Activated CD4-positive, CD25-positive, alpha-beta regulatory T cell treated with anti-CD3 and anti-CD28 coated beads, Interleukin-2, amount 50 U/mL, for 72 hours (primary cell): ENCODE measurements around the gene TRIM65.

Source experiments
- DNase-seq: peaks from one replicate; pipeline ENCODE4 v3.0.0; 2021

TRIM65 gene

DNA sequence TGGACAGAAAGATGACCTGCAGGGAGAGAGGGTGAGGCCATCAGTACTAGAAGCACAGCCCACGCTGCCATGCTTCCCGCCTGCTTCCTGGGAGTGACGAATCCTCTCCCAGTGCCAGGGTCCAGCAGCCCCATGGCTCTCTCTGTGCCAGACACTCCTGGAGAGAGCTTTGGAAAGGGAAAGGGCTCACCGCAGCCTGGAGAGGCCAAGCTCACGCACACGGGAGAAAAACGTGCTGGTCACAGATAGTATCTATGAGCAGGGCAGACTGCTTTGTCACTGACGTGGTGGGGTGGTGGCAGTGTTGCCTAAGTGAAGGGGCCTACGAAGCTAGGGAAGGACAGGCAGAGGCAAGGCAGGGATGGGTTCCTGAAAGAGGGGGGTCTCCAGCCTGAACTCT lies 47.0 kb downstream of the TRIM65 start:
- DNase-seq, result no peak

GRCh38 chr17:75849279-75849646 lies 47.5 kb downstream of the TRIM65 start:
- no peak for DNase-seq

DNA sequence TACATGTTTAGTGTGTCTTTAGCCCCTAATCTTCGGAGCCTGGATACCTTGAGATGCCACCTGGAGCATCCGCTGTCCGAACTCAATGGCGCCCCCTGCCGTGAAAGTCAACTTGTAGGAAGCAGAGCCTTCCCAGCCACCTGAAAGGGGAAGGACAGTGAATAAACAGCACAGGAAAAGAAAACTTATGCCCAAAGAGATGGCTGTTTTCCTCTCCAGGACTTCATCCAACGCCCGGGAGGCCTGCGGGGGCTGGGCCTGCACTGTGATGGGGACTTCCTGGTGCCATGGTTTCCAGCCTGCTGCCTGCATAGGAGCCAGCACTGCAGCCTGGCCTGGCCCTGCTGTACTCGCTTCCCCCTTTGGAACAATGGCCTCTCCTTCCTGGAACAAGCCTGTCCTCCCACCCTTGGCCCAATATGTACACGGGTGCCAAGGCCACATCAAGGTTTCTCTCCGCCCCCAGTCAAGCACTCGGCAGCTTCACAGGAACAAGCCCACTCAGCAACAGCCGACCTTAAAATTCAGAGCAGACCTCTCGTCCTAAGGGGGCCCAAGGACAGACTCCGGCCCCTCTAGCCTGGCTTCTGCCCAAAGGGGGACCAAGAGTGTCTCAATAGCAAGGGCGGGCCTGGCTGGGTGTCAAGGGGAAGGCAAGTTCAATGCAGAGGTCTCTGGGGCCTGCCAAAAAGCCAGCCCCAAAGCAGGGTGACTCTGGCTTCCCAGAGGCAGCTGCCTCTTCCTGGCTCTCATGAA lies 48.0 kb downstream of the TRIM65 start:
- DNase-seq, result peak; percentile 80

- no peak for DNase-seq
Measured at GRCh38 chr17:75847614-75848522, 48.9 kb downstream of the TRIM65 start.

GRCh38 chr17:75846692-75847613 lies 49.8 kb downstream of the TRIM65 start:
- no peak for DNase-seq

DNA sequence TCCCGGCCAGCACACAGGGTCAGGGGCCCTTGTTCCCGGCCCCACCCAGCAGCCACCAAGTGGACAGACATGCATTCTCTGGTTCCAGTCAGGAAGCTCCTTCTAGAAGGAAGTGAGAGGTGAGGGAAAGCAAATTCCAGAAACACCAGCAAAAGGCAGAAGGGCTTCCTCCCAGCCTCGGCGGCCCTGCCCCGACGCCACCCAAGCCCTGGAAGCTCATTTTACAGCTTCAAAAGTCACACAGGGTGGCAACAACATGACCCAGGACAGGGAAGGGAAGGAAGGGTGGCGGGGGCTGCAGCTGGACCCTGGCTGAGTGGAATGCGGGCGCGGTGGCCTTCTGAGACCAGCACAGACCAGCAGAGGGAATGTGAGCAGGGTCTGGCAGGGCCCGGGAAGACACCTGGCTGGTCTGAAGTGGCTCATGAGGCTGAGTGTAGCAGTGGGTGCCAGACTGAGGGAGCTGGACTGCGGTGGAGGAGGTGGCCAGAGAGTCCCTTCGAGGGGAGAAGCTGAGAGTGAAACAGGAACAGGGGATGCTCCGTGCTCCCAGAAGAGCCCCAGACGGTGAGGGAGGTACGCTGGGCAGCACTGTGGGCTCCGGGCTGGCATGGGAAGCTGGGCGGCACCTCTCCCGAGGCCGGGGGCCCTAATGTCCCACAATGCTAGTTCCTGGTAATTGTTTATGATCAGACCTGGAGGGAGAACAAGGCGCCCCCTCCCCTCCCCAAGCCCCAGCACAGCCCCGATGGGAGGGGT lies 50.6 kb downstream of the TRIM65 start:
- no peak for DNase-seq

DNA sequence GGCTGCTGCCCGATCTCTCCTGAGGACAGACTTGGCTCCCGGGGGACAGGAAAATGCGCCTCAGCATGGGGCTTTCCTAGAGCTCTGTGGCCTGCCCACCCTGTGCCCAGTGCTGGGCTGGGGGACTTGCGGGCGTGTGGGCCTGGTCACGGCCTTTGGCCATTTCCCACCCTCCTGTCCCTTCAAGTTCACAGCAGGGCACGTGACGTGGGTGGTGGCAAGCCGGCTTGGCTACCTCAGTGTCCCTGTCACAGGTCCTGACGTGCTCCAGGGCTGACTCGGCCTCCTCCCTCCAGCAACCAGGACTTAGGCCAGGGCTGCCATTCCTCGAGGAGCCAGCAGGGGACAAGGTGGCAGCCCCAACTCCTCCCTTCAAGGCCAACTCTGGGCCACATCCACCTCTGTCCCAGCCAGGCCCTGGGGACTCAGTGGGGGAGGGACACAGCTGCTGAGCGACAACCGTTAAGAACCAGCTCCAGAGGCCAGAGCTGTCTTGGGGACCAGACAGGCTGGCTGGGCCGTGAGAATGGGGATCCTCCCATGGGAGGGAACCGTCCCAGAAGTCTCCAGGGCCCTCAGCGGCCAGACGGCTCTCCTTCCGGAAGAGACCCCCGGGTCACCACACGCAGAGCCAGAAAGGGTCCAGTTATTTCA lies 51.6 kb downstream of the TRIM65 start:
- peak; percentile 64 for DNase-seq

DNA sequence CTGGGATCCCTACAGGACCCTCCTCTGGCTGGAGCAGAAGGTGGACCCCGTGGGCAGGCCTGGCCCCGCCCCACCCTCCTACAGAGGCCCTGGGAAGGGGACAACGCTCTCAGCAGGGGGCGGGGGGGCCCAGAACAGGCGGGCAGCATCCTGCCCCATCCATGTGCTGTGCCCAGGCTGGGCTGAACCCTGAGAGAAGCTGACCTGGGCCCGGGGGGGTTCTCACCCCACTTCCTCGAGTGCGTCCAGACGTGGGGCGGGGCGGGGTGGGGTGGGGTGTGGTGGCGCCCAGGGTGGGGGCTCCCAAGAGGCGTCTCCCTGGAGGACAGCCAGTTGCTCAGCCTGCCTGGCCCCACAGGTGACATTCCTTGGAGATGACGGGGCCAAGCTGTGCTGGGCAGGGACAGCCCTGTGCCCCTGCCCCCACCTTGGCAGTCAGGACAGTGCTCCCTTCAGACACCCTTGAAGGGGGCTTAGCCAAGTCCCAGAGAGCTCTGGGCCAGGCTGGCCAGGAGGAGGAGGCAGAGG lies 52.2 kb downstream of the TRIM65 start:
- no peak for DNase-seq

GRCh38 chr17:75843577-75844529 lies 52.9 kb downstream of the TRIM65 start, which contains the start of gene UNC13D:
Gene UNC13D, minus strand, starts transcription at chr17:75844404. Its CDS starts 67 bp downstream, at chr17:75844337.
- DNase-seq, result peak; percentile 61

- peak; percentile 51 for DNase-seq
Measured at GRCh38 chr17:75842963-75843576, 53.7 kb downstream of the TRIM65 start.

GRCh38 chr17:75842411-75842810 lies 54.3 kb downstream of the TRIM65 start:
- DNase-seq, result no peak

DNA sequence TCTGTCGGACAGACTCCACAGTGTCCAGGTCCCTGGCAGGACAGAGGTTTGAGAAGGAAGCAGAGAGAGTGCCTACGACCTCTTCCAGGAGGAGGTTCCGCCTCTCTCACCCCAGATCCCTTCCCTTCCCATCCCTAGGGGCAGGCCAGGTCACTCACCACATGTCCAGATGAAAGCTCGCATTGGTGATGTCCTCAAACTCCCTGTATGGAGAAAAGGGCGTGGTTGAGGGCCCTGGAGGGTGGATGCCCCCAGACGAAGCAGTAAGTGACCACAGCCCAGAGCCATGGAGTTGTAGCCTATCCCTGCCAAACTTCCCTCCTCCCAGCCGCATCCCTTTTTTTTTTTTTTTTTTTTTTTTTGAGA lies 56.0 kb downstream of the TRIM65 start:
- DNase-seq, result no peak

DNA sequence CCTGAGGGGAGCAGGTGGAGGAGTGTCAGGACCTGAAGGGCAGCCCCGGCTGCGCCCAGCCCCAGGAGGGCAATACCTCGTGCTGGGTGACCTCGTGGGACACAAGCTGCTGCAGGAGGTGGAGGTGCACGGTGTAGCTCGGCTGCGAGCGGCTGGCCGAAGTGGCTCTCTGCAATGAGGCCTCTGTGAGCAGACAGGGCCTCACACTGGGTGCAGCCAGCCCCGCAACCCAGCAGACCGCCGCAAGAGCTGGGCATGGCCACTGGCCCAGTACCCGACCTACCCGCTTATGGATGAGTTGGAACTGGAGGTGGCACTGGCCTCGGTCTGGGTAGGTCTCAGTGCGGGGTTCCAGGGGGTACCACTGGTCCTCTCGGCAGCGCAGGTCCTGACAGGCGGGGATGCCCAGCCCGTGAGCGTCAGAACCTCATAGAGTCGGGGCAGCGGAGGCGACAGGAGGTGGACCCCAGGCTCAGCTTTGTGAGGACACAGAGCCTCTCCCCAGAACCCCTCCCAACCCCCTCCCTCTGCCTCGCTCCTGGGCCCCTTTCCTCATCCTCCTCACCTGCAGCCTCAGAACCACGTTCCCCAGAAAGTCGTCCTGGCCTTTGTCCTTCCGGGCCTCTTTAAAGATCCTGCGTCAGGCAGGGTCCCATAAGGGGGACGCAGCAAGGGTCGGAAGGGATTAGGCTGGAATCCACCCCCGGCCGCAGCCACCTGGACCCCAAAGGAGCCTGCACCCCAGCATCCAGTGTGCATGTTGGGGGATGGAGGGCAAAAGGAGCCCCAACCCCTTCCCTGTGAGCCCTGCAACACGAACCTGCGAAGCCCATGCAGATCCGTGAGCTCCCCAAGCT lies 56.6 kb downstream of the TRIM65 start:
- no peak for DNase-seq
